K562 (cell line): ENCODE measurements around the gene PPP1CB. TPM values are rescaled to one million over a fixed set of nuclear protein-coding genes. Genes with fewer than 3 reads are reported as not detected.

Experiments used
- BMI1 ChIP-seq: fragments of 150-350 bp; IDR thresholded peaks from 2 replicates; pipeline ENCODE4 v1.6.1; 2014; ENCODE audit warnings: low read length
- CHD1 ChIP-seq: fragments of 200-600 bp; sonication (generic); IDR thresholded peaks from one replicate; pipeline ENCODE4 v1.6.1; 2012; ENCODE audit warnings: mild to moderate bottlenecking, moderate library complexity, low read length, inconsistent platforms
- E2F3 ChIP-seq: fragments of 250-450 bp; sonication (Bioruptor Pico); IDR thresholded peaks from 2 replicates; pipeline ENCODE4 v1.4.0; 2020; ENCODE audit warnings: mild to moderate bottlenecking
- ELF4 ChIP-seq: fragments of 450-650 bp; formaldehyde crosslinking; IDR thresholded peaks from 2 replicates; pipeline ENCODE4 v1.4.0; 2022; ENCODE audit warnings: missing genetic modification characterization
- MITF ChIP-seq: IDR thresholded peaks from 2 replicates; pipeline ENCODE4 v1.6.1; 2014; ENCODE audit warnings: antibody characterized with exemption
- RBM39 ChIP-seq: fragments of 200-400 bp; formaldehyde crosslinking; optimal IDR thresholded peaks from 2 replicates; pipeline ENCODE3; 2018; ENCODE audit warnings: low read depth, low read length
- TFAP4 ChIP-seq: sonication (generic); formaldehyde crosslinking; IDR thresholded peaks from 2 replicates; pipeline ENCODE4 v1.8.0; 2022; ENCODE audit warnings: missing genetic modification reagents, mild to moderate bottlenecking, moderate library complexity, borderline replicate concordance
- THAP7 ChIP-seq: fragments of 250-450 bp; sonication (Bioruptor Pico); IDR thresholded peaks from 2 replicates; pipeline ENCODE4 v1.5.0; 2021
- TSHZ1 ChIP-seq: fragments of 250-450 bp; sonication (Bioruptor Pico); IDR thresholded peaks from 2 replicates; pipeline ENCODE4 v1.4.0; 2020; ENCODE audit warnings: mild to moderate bottlenecking, moderate library complexity
- UBTF ChIP-seq, 2 experiments: IDR thresholded peaks; 2 replicates each; pipeline ENCODE4 v1.6.1; 2012; ENCODE audit warnings: improper control_type of control experiment in 2 of 2, low read depth in 2 of 2, low read length in 2 of 2, borderline replicate concordance in 1 of 2
- YY1 ChIP-seq, 3 experiments: IDR thresholded peaks; 2 replicates each; pipeline ENCODE4 v1.6.1; 2011; ENCODE audit warnings: low read length in 2 of 3, mild to moderate bottlenecking in 2 of 3, moderate library complexity in 2 of 3, borderline replicate concordance in 1 of 3, control low read depth in 1 of 3, low read depth in 1 of 3; ENCODE audit not compliant: insufficient read depth in 3 of 3, insufficient replicate concordance in 2 of 3, control insufficient read depth in 1 of 3, insufficient read length in 1 of 3; ENCODE audit errors: extremely low read depth in 1 of 3
- ZNF583 ChIP-seq: fragments of 250-450 bp; sonication (Bioruptor Pico); IDR thresholded peaks from 2 replicates; pipeline ENCODE4 v1.4.0; 2020
- ZNF764 ChIP-seq: fragments of 250-450 bp; sonication (Bioruptor Pico); IDR thresholded peaks from 2 replicates; pipeline ENCODE4 v1.4.0; 2020; ENCODE audit warnings: low read depth, mild to moderate bottlenecking, moderate library complexity
- polyA plus RNA-seq, 8 experiments: library from polyadenylated mRNA; depleted of rRNA in 4 of 8; stranded (reverse) in 5 of 8; unstranded in 3 of 8; fragments of >200 nt; fragmentation: Nextera tagmentation in 2 of 8; fragmentation: Illumina TruSeq in 1 of 8; extraction: Ambion mirVana in 2 of 8; extraction: Trizol in 1 of 8; gene quantifications; 2 replicates each; pipeline versions ENCODE4 v1.2.1 to v1.2.3, GENCODE V29; 2011 to 2014; ENCODE audit warnings: inconsistent platforms in 1 of 8, missing spikeins in 1 of 8
- total RNA-seq, 7 experiments: library from RNA; depleted of rRNA in 6 of 7; stranded (reverse); fragments of >200 nt in 6 of 7; fragmentation: Illumina TruSeq in 2 of 7; extraction: Trizol in 2 of 7; gene quantifications; 2 replicates each; pipeline versions ENCODE4 v1.2.1 to v1.2.3, GENCODE V29; 2011 to 2021; ENCODE audit warnings: low replicate concordance in 1 of 7

PPP1CB gene
- total and polyA plus RNA-seq, 9 of the 15 experiments (the other 6 are each of a cell fraction or from before 2014, with no cell fraction given): 25.6 to 118 (median 58.9) TPM

GRCh38 chr2:28751956-28752630 lies 463 bp downstream of the PPP1CB start (continued):
- TF ChIP-seq ZNF583 (CRISPR knock-in tag) (peak; percentile 59; the same call in 1 of the 2 replicates), TFAP4 (peak; percentile 25; the same call in 1 of the 2 replicates), THAP7 (CRISPR knock-in tag) (no peak), ELF4 (CRISPR knock-in tag) (no peak), E2F3 (CRISPR knock-in tag) (0 out of 2 replicates have a peak, but pooled peaks have one; percentile 35), RBM39 (no peak), ZNF764 (CRISPR knock-in tag) (no peak), BMI1 (no peak), MITF (no peak), CHD1 (peak; percentile 89), TSHZ1 (CRISPR knock-in tag) (no peak), YY1 (IDR thresholded peaks at IDR 0.05; ENCODE audit: borderline replicate concordance in 1 of 3, control insufficient read depth in 1 of 3, extremely low read depth in 1 of 3, insufficient read depth in 3 of 3, insufficient read length in 1 of 3, insufficient replicate concordance in 2 of 3, low read depth in 1 of 3, low read length in 2 of 3) (peak; percentile 83 to 94 (median 91)), UBTF (IDR thresholded peaks at IDR 0.05; ENCODE audit: borderline replicate concordance in 1 of 2, low read depth in 2 of 2, low read length in 2 of 2) (peak in 1 of 2 experiments; percentile 82; a peak in 3 of 4 replicates)
